ENCODE data around the gene CAV1.

Gene CAV1

DNA sequence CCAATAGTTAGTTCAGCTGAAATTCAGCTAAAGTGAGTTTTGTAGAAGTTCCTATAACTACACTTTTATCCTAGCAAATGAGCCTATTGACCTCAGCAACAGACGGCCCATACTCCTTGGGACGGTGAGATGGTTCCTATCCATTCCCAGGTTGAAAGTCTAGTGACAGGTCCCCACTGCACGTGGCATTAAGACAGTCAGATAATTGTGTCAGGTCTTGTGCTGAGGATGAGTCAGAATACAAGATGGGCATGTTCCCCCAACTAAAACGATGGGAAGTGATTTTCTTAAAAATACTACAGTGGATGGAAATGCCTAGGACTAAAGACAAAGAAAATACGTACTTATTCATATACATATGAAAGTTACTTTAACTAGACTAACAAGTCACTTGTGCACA is 2.1 kb downstream of the CAV1 start:
- H4K20me1 ChIP-seq (ENCODE audit: insufficient read depth, low read length, poor library complexity, severe bottlenecking) = no peaks in the 10 kb centered on the region
- H3K79me2 ChIP-seq (ENCODE audit: insufficient read depth, low read length) = peaks cover 36% of the 10 kb centered on the region; the same call in 1 of the 2 replicates
- peaks cover 4% of the 10 kb centered on the region for H3K27me3 ChIP-seq (ENCODE audit: insufficient read depth, low read length, poor library complexity, severe bottlenecking)
- TF ChIP-seq EZH2phosphoT487 (IDR thresholded peaks at IDR 0.05; ENCODE audit: borderline replicate concordance) (no peak), CTCF (conservative IDR thresholded peaks at IDR 0.05; ENCODE audit: low read length) (no peak)
- H3K9me2 ChIP-seq (replicated peaks; ENCODE audit: low read depth, low read length) = no peaks in the 10 kb centered on the region
- peak overlapping the region; percentile 62 for H3K9ac ChIP-seq (ENCODE audit: low read depth, low read length, poor library complexity, severe bottlenecking)
- H2AFZ ChIP-seq (ENCODE audit: low read length) = peak overlapping the region; percentile 60
- H3K4me1 ChIP-seq (ENCODE audit: insufficient read depth, low read length, poor library complexity, severe bottlenecking) = peaks cover 15% of the 10 kb centered on the region
- H3K4me3 ChIP-seq (ENCODE audit: low read length, poor library complexity, severe bottlenecking) = peak overlapping the region; percentile 74
- no peaks in the 10 kb centered on the region for H3K9me3 ChIP-seq (ENCODE audit: insufficient read depth, low read depth, low read length)
- peak overlapping the region; percentile 64 for H3K4me2 ChIP-seq (ENCODE audit: low read depth, low read length, poor library complexity, severe bottlenecking)
- no peaks in the 10 kb centered on the region for H3K36me3 ChIP-seq (ENCODE audit: insufficient read depth, low read length)
- no peaks in the 10 kb centered on the region for H3F3A ChIP-seq (ENCODE audit: low read depth)

DNA sequence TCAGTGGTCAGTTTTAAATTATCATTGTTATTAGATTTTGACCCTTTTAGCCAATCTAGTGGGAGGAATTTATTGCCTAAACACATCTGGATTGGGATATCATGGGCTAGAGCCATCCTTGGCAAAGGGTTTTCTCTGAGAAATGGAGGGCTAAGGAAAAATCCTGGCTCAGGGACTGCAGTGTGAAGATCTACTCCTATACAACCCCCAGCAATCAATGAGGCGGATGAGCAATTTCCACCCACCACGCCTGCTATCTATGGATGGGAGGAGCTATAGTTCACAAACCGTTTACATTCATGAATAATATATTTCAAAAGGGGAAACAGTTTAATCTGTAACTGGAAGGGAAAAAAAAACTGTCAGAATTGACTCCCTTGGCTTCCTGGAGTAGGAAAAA is 2.7 kb downstream of the CAV1 start:
- Histone ChIP-seq H3K36me3 (ENCODE audit: insufficient read depth, low read length) (no peaks in the 10 kb centered on the region), H3K79me2 (ENCODE audit: insufficient read depth, low read length) (peaks cover 36% of the 10 kb centered on the region; the same call in 1 of the 2 replicates), H3F3A (ENCODE audit: low read depth) (no peaks in the 10 kb centered on the region), H3K9ac (ENCODE audit: low read depth, low read length, poor library complexity, severe bottlenecking) (peak overlapping the region; percentile 62), H3K27me3 (ENCODE audit: insufficient read depth, low read length, poor library complexity, severe bottlenecking) (peaks cover 4% of the 10 kb centered on the region), H3K4me1 (ENCODE audit: insufficient read depth, low read length, poor library complexity, severe bottlenecking) (peaks cover 20% of the 10 kb centered on the region), H4K20me1 (ENCODE audit: insufficient read depth, low read length, poor library complexity, severe bottlenecking) (no peaks in the 10 kb centered on the region), H3K9me2 (replicated peaks; ENCODE audit: low read depth, low read length) (no peaks in the 10 kb centered on the region), H3K9me3 (ENCODE audit: insufficient read depth, low read depth, low read length) (no peaks in the 10 kb centered on the region), H3K4me3 (ENCODE audit: low read length, poor library complexity, severe bottlenecking) (peak overlapping the region; percentile 74), H3K4me2 (ENCODE audit: low read depth, low read length, poor library complexity, severe bottlenecking) (peak overlapping the region; percentile 64), H2AFZ (ENCODE audit: low read length) (no peak overlapping the region)
- no peak for TF ChIP-seq CTCF (conservative IDR thresholded peaks at IDR 0.05; ENCODE audit: low read length)
- no peak for TF ChIP-seq EZH2phosphoT487 (IDR thresholded peaks at IDR 0.05; ENCODE audit: borderline replicate concordance)

DNA sequence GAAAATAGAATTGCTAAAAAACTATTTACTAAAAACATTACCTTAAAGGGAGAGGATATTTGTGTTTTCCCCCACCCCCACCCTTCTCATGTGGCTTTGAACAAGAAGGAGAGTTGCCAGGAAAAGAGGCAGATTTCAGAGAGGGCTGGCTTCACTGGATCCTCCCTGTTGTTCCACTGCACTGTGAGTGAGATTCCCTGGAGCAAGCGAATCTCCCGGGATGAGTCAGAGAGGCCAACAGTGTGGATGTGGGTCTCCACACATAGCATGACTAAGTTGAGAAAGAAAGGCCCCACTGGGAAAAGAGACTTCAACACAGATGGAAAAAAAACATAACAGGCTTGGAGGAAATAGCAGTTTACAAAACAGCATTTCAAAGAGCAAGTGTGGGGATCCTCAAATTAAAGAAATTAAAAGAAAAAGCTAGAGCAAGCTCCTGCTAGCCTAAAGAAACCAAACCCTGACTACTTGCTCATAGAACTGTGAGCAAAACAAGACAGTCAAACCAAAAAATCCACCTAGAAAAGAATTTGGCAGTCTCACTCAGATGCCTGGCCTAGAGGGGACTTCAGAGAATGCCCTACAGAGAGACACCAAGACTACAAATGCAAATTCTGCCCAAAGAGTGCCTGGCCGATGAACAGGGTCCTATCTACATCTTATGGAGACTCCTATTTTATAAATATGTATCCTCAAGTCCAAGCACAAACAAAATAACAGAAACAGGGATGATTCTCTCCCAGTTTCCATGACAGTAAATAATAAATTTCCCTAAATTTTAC is 3.4 kb downstream of the CAV1 start:
- Histone ChIP-seq H3K36me3 (ENCODE audit: insufficient read depth, low read length) (no peaks in the 10 kb centered on the region), H4K20me1 (ENCODE audit: insufficient read depth, low read length, poor library complexity, severe bottlenecking) (no peaks in the 10 kb centered on the region), H2AFZ (ENCODE audit: low read length) (peak overlapping the region; percentile 42), H3K27me3 (ENCODE audit: insufficient read depth, low read length, poor library complexity, severe bottlenecking) (peaks cover 4% of the 10 kb centered on the region), H3K9ac (ENCODE audit: low read depth, low read length, poor library complexity, severe bottlenecking) (peak overlapping the region; percentile 62), H3K4me2 (ENCODE audit: low read depth, low read length, poor library complexity, severe bottlenecking) (peak overlapping the region; percentile 64), H3K9me3 (ENCODE audit: insufficient read depth, low read depth, low read length) (no peaks in the 10 kb centered on the region), H3K79me2 (ENCODE audit: insufficient read depth, low read length) (peaks cover 41% of the 10 kb centered on the region; the same call in 1 of the 2 replicates), H3K4me3 (ENCODE audit: low read length, poor library complexity, severe bottlenecking) (peak overlapping the region; percentile 74), H3K9me2 (replicated peaks; ENCODE audit: low read depth, low read length) (no peaks in the 10 kb centered on the region), H3K4me1 (ENCODE audit: insufficient read depth, low read length, poor library complexity, severe bottlenecking) (peaks cover 25% of the 10 kb centered on the region), H3F3A (ENCODE audit: low read depth) (no peaks in the 10 kb centered on the region)
- TF ChIP-seq EZH2phosphoT487 (IDR thresholded peaks at IDR 0.05; ENCODE audit: borderline replicate concordance) (no peak), CTCF (conservative IDR thresholded peaks at IDR 0.05; ENCODE audit: low read length) (no peak)
